Measurements from ENCODE around the gene PPIL6. TPM values are rescaled to one million over a fixed set of nuclear protein-coding genes. Genes with fewer than 3 reads are reported as not detected.

The PPIL6 gene
- total RNA-seq, 1 experiment from 2014 or later = 2.6 TPM

DNA sequence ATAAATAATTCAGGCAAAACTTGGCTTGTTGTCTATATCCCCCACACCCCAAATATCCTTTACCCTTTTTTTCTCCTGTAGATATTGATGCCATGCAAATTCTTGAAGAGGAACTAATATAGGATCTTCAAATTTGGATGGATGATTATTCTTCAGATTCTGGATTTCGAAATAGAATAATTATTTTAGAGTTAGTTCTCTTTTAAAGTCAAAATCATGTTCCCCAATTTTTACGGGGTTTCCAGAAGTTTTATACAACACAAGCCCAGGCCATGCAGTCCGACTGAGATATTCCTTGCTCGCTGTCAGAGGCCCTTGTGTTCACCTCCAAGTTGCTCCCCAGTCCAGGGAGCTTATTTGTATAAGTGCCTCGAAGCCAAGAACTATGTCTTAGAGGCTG lies 4.4 kb downstream of the PPIL6 start:
- H3K4me1 Mint-ChIP-seq (ENCODE audit: low read depth, unreplicated experiment) = no peaks in the 10 kb centered on the region
- no peak for DNase-seq
- no peak overlapping the region for H3K27ac Mint-ChIP-seq (ENCODE audit: unreplicated experiment)
- CTCF ChIA-PET = no interaction called here
- intact Hi-C loops (cut with micrococcal nuclease; ENCODE audit: unreplicated experiment) = no loop called here
- H3K36me3 Mint-ChIP-seq (ENCODE audit: insufficient read depth, unreplicated experiment) = peaks cover 25% of the 10 kb centered on the region
- TF ChIP-seq, protein P1, sequence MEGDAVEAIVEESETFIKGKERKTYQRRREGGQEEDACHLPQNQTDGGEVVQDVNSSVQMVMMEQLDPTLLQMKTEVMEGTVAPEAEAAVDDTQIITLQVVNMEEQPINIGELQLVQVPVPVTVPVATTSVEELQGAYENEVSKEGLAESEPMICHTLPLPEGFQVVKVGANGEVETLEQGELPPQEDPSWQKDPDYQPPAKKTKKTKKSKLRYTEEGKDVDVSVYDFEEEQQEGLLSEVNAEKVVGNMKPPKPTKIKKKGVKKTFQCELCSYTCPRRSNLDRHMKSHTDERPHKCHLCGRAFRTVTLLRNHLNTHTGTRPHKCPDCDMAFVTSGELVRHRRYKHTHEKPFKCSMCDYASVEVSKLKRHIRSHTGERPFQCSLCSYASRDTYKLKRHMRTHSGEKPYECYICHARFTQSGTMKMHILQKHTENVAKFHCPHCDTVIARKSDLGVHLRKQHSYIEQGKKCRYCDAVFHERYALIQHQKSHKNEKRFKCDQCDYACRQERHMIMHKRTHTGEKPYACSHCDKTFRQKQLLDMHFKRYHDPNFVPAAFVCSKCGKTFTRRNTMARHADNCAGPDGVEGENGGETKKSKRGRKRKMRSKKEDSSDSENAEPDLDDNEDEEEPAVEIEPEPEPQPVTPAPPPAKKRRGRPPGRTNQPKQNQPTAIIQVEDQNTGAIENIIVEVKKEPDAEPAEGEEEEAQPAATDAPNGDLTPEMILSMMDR (IDR thresholded peaks at IDR 0.05; ENCODE audit: unreplicated experiment) = no peak
- no peak overlapping the region for H3K4me3 Mint-ChIP-seq (ENCODE audit: low read depth, unreplicated experiment)
- no peaks in the 10 kb centered on the region for H3K27me3 Mint-ChIP-seq (ENCODE audit: unreplicated experiment)
- no peaks in the 10 kb centered on the region for H3K9me3 Mint-ChIP-seq (ENCODE audit: low read depth, unreplicated experiment)
- no TSS peak for BruUV-seq (replicated peaks)

DNA sequence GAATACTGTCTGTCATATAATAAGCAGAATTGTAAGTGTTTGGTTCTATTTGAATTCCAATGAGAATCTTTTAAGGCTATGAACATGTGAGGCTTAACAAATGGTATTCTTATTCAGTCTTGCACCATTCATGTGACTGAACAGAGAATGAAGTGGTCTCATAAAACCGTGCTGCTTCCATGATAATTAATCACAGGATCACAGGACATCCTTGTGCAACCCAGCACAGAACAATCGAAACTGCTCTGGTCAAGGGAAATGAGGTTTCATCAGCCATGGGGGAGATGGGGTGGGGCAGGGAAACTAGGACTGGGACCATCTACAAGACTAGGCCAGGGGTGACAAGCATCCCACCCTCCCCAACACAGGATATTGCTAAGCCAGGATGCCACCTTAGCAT lies 6.0 kb downstream of the PPIL6 start:
- Mint-ChIP-seq H3K4me1 (ENCODE audit: low read depth, unreplicated experiment) (no peaks in the 10 kb centered on the region), H3K27me3 (ENCODE audit: unreplicated experiment) (no peaks in the 10 kb centered on the region), H3K9me3 (ENCODE audit: low read depth, unreplicated experiment) (no peaks in the 10 kb centered on the region), H3K36me3 (ENCODE audit: insufficient read depth, unreplicated experiment) (peaks cover 9% of the 10 kb centered on the region), H3K4me3 (ENCODE audit: low read depth, unreplicated experiment) (no peak overlapping the region), H3K27ac (ENCODE audit: unreplicated experiment) (no peak overlapping the region)
- intact Hi-C loops (cut with micrococcal nuclease; ENCODE audit: unreplicated experiment) = no loop called here
- TF ChIP-seq, protein P1 (IDR thresholded peaks at IDR 0.05; ENCODE audit: unreplicated experiment) = no peak
- no TSS peak for BruUV-seq (replicated peaks)
- no peak for DNase-seq
- CTCF ChIA-PET = no interaction called here

DNA sequence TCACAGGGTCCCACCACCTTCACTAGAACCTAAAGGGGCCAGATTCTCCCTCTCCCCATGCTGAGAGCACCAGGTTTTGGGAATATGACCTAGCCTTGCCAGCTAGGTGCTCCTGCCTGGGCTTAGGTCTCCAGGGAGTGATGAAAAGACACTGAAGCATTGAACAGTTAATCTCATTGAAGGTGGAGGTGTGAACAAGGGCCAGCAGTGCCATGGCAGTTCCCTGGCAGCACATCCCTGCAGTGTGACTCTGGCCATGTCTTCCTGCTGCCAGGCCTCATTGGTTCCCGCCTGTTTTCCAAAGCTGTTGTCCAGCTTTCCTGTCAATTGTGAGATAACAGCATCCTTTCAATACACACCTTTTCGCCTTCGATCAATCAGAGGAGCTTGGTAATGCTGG lies 10.9 kb downstream of the PPIL6 start:
- Mint-ChIP-seq H3K9me3 (ENCODE audit: low read depth, unreplicated experiment) (no peaks in the 10 kb centered on the region), H3K36me3 (ENCODE audit: insufficient read depth, unreplicated experiment) (no peaks in the 10 kb centered on the region), H3K27ac (ENCODE audit: unreplicated experiment) (no peak overlapping the region), H3K27me3 (ENCODE audit: unreplicated experiment) (no peaks in the 10 kb centered on the region), H3K4me3 (ENCODE audit: low read depth, unreplicated experiment) (no peak overlapping the region), H3K4me1 (ENCODE audit: low read depth, unreplicated experiment) (peaks cover 5% of the 10 kb centered on the region)
- BruUV-seq (replicated peaks) = no TSS peak
- TF ChIP-seq, protein P1 (IDR thresholded peaks at IDR 0.05; ENCODE audit: unreplicated experiment) = no peak
- no peak for DNase-seq
- CTCF ChIA-PET = no interaction called here
- intact Hi-C loops (cut with micrococcal nuclease; ENCODE audit: unreplicated experiment) = no loop called here

DNA sequence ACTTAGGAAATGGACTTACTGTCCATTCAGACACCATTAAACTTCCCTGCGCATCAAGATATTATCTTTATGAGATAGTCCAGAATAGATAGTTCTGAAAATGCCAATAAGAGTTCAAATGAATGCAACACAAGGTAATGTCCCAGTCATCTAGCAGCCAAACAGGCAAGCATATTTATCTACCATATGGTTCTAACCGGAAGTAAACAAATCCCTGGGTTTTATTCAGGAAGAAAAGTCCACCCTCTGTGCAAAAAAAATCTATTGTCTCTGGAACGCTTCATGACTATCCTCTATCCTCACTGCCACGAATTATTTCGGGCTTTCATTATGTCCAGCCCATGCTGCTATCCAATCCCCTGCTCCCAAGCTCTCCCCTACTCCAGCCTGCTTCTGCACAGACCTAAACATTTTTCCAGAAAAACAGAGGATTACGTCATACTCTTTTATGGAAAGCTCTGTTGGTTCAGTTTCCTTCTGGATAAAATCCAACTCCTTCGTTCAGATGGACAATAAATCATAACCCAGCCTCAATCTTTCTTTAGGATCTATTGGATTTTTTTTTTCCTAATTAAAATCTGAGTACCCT lies 11.4 kb downstream of the PPIL6 start:
- Mint-ChIP-seq H3K9me3 (ENCODE audit: low read depth, unreplicated experiment) (no peaks in the 10 kb centered on the region), H3K27ac (ENCODE audit: unreplicated experiment) (no peak overlapping the region), H3K36me3 (ENCODE audit: insufficient read depth, unreplicated experiment) (no peaks in the 10 kb centered on the region), H3K4me1 (ENCODE audit: low read depth, unreplicated experiment) (peaks cover 10% of the 10 kb centered on the region), H3K4me3 (ENCODE audit: low read depth, unreplicated experiment) (no peak overlapping the region), H3K27me3 (ENCODE audit: unreplicated experiment) (no peaks in the 10 kb centered on the region)
- CTCF ChIA-PET = interaction anchor here (0.5 kb wide), 1 partner anchor 13 kb away, joined by 3 read pairs; no protein-coding TSS in a partner anchor
- no peak for DNase-seq
- BruUV-seq (replicated peaks) = no TSS peak
- intact Hi-C loops (cut with micrococcal nuclease; ENCODE audit: unreplicated experiment) = no loop called here
- TF ChIP-seq, protein P1 (IDR thresholded peaks at IDR 0.05; ENCODE audit: unreplicated experiment) = no peak

Data from Calu3 (cell line).